Endometrium (tissue), 2 donors: ENCODE data around the gene IRAK3.

ENCODE experiments used
- FAIRE-seq: peaks from 2 replicates; lab custom pipeline; 2012; peaks lifted over from hg19 to GRCh38; lab: Jason Lieb, UNC
- donor health status: control.
- donor health status: control.

Gene IRAK3

GRCh38 chr12:66188584-66189485 lies at the start of gene IRAK3:
IRAK3 (plus strand) TSS chr12:66189214; CDS start chr12:66189300, 86 bp downstream.
- no peak for FAIRE-seq

- no peak for FAIRE-seq
These were observed 49.7 kb upstream of the IRAK3 start for GRCh38 chr12:66139328-66139727.

- FAIRE-seq: no peak
These were observed 48.3 kb upstream of the IRAK3 start for GRCh38 chr12:66140731-66141130.

GRCh38 chr12:66141299-66141698 lies 47.7 kb upstream of the IRAK3 start:
- FAIRE-seq: no peak

- no peak for FAIRE-seq
These were observed 46.2 kb upstream of the IRAK3 start for GRCh38 chr12:66142826-66143225.

GRCh38 chr12:66143868-66144267 lies 45.1 kb upstream of the IRAK3 start:
- no peak for FAIRE-seq

GRCh38 chr12:66144791-66145754 lies 43.9 kb upstream of the IRAK3 start:
- FAIRE-seq: no peak

GRCh38 chr12:66149702-66150398 lies 39.2 kb upstream of the IRAK3 start:
- no peak for FAIRE-seq

- FAIRE-seq: no peak
These were observed 36.3 kb upstream of the IRAK3 start for GRCh38 chr12:66152732-66153131.

GRCh38 chr12:66154776-66155175 lies 34.2 kb upstream of the IRAK3 start:
- no peak for FAIRE-seq

- FAIRE-seq: no peak
These were observed 32.4 kb upstream of the IRAK3 start for GRCh38 chr12:66156654-66157053.

- no peak for FAIRE-seq
These were observed 29.9 kb upstream of the IRAK3 start for GRCh38 chr12:66159123-66159522.

GRCh38 chr12:66160704-66161103 lies 28.3 kb upstream of the IRAK3 start:
- FAIRE-seq: no peak

GRCh38 chr12:66162701-66163100 lies 26.3 kb upstream of the IRAK3 start:
- FAIRE-seq: no peak

GRCh38 chr12:66163289-66163688 lies 25.7 kb upstream of the IRAK3 start:
- FAIRE-seq: no peak

- no peak for FAIRE-seq
These were observed 24.6 kb upstream of the IRAK3 start for GRCh38 chr12:66164349-66164821.

GRCh38 chr12:66165141-66165540 lies 23.9 kb upstream of the IRAK3 start:
- no peak for FAIRE-seq

GRCh38 chr12:66166561-66166960 lies 22.5 kb upstream of the IRAK3 start:
- no peak for FAIRE-seq

GRCh38 chr12:66168410-66168809 lies 20.6 kb upstream of the IRAK3 start:
- FAIRE-seq: no peak

- FAIRE-seq: no peak
These were observed 19.5 kb upstream of the IRAK3 start, which contains the start of gene TMBIM4 for GRCh38 chr12:66169221-66170170. TMBIM4 (minus strand) TSS chr12:66169996; CDS start chr12:66169951, 45 bp downstream.

GRCh38 chr12:66170606-66171005 lies 18.4 kb upstream of the IRAK3 start:
- no peak for FAIRE-seq
